Central memory CD8-positive, alpha-beta T cell (primary cell): Measurements from ENCODE around the gene ACADS.

Source experiments
- ATAC-seq: fragments of 150-1000 bp; cut with Tn5 transposase; replicated peaks from 2 replicates; pipeline ENCODE4 v1.10.0; 2022; ENCODE audit warnings: mild to moderate bottlenecking, moderate FRiP score, moderate number of reproducible peaks; ENCODE audit not compliant: poor library complexity, severe bottlenecking; ENCODE audit errors: extremely low read depth
- DNase-seq, 2 donors: peaks; one replicate each; pipeline ENCODE4 v3.0.0; 2021; ENCODE audit warnings: low spot score in 2 of 2
- H3K27ac Mint-ChIP-seq: one replicate; pipeline ENCODE4 v1.8.0; 2022; ENCODE audit warnings: low read depth, mild to moderate bottlenecking, moderate library complexity, mixed read lengths
- H3K27me3 Mint-ChIP-seq: one replicate; pipeline ENCODE4 v1.8.0; 2022; ENCODE audit warnings: mixed read lengths
- H3K36me3 Mint-ChIP-seq: one replicate; pipeline ENCODE4 v1.8.0; 2022; ENCODE audit warnings: mild to moderate bottlenecking, moderate library complexity, mixed read lengths; ENCODE audit not compliant: insufficient read depth
- H3K4me1 Mint-ChIP-seq: one replicate; pipeline ENCODE4 v1.8.0; 2022; ENCODE audit warnings: mixed read lengths
- H3K4me3 Mint-ChIP-seq: one replicate; pipeline ENCODE4 v1.8.0; 2022; ENCODE audit warnings: mild to moderate bottlenecking, moderate library complexity, mixed read lengths
- H3K9me3 Mint-ChIP-seq: one replicate; pipeline ENCODE4 v1.8.0; 2022; ENCODE audit warnings: mixed read lengths

ACADS gene

DNA sequence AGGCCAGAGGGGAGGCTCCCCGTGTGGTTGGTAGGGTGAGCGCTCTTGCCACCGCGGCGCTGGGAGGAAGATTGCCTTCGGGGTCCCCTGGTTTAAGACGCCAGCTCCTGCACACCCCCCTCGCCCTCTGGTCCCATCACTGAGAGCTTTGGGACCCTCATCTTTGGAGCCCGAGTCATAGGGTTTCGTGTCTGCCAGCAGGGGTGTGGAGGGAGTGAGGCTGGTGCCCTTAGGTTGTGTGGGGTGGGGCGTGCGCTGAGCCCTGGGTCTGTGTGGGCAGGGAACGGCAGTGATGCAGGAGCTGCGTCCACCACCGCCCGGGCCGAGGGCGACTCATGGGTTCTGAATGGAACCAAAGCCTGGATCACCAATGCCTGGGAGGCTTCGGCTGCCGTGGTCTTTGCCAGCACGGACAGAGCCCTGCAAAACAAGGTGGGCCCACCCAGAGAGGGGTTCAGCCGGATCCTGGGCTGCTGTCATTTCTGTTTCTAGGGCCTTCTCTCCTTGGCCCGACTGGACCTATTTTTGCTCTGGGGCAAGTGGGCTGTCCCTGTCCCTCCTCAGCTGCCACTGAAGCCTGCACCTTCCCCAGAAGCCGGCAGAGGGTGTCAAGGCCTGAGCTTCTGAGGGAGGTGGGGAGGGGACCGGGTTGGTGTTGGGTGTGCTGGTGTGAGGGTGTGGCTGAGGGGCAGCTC lies 12.1 kb downstream of the ACADS start:
- H3K27me3 Mint-ChIP-seq = no peaks in the 10 kb centered on the region
- ATAC-seq = no peak
- peaks cover 5% of the 10 kb centered on the region for H3K4me1 Mint-ChIP-seq
- no peak overlapping the region for H3K4me3 Mint-ChIP-seq
- H3K27ac Mint-ChIP-seq = no peak overlapping the region
- H3K36me3 Mint-ChIP-seq = peaks cover 2% of the 10 kb centered on the region
- H3K9me3 Mint-ChIP-seq = no peaks in the 10 kb centered on the region
- DNase-seq = no peak

DNA sequence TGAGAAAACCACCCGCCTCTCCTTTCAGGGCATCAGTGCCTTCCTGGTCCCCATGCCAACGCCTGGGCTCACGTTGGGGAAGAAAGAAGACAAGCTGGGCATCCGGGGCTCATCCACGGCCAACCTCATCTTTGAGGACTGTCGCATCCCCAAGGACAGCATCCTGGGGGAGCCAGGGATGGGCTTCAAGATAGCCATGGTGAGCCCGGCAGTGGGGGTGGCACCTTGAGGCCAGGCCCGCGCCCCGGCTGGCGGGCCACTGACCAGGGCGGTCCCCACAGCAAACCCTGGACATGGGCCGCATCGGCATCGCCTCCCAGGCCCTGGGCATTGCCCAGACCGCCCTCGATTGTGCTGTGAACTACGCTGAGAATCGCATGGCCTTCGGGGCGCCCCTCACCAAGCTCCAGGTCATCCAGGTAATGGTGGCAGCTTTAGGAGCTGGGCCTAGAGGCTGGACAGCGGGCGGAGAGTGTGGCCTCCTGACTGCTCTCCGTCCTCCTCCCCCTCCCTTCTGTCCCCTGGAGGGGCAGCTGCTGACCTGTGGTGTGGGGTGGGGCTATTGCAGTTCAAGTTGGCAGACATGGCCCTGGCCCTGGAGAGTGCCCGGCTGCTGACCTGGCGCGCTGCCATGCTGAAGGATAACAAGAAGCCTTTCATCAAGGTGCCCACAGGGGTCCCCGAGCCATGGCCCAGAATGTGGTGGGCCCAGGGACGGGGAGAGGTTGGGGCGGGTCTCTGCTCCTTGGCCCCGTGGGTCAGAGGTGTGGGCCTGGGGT lies 12.8 kb downstream of the ACADS start:
- Mint-ChIP-seq H3K4me1 (peaks cover 5% of the 10 kb centered on the region), H3K27me3 (no peaks in the 10 kb centered on the region), H3K27ac (no peak overlapping the region), H3K4me3 (no peak overlapping the region), H3K36me3 (peaks cover under 1% of the 10 kb centered on the region), H3K9me3 (no peaks in the 10 kb centered on the region)
- ATAC-seq (no peak), DNase-seq (no peak)

DNA sequence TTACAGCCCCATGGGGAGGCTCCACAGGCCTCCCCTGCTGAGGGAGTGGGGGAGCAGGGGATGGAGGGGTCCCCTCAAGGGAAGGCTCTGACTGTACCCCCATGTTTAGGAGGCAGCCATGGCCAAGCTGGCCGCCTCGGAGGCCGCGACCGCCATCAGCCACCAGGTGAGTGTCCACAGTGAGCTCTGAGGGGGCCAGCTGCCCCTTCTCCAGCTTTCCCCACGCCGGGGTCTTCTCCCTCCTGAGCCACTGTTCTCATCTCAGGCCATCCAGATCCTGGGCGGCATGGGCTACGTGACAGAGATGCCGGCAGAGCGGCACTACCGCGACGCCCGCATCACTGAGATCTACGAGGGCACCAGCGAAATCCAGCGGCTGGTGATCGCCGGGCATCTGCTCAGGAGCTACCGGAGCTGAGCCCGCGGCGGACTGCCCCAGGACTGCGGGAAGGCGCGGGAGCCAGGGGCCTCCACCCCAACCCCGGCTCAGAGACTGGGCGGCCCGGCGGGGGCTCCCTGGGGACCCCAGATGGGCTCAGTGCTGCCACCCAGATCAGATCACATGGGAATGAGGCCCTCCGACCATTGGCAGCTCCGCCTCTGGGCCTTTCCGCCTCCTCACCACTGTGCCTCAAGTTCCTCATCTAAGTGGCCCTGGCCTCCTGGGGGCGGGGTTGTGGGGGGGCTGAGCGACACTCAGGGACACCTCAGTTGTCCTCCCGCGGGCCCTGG lies 13.6 kb downstream of the ACADS start:
- H3K36me3 Mint-ChIP-seq = no peaks in the 10 kb centered on the region
- H3K27me3 Mint-ChIP-seq = no peaks in the 10 kb centered on the region
- H3K4me1 Mint-ChIP-seq = peaks cover 5% of the 10 kb centered on the region
- H3K27ac Mint-ChIP-seq = no peak overlapping the region
- H3K4me3 Mint-ChIP-seq = no peak overlapping the region
- ATAC-seq = no peak
- no peak for DNase-seq
- no peaks in the 10 kb centered on the region for H3K9me3 Mint-ChIP-seq

DNA sequence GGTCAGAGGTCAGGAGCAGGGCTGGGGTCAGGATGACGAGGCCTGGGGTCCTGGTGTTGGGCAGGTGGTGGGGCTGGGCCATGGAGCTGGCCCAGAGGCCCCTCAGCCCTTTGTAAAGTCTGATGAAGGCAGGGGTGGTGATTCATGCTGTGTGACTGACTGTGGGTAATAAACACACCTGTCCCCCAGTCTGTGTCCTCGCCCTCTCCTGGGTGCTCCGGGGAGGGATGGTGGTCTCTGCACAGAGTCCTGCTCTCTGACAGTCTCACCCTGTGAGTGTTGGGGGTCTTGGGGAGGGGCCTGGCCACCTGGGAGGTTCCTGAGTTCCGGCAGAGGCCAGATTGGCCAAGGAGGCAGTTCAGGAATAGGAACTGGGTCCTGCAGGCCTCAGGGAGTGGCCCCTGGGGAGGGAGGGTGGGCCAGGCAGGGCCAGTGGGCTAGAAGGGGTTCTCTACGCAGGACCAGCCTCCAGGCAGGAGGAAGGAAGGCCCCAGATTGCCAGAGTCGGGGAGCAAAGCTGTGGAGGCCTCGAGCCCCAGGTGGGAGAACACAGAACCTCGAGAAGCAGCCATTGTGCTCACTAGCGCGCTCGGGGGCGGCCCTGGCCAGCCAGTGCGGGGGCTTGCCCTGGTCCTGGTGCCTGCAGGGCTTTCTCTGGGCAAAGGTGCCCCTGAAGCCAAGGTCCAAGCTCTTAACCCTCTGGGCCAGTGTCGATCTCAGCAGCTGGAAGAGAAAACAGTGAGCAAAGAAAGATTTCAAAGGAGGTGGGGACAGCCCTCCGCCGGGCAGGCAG lies 14.4 kb downstream of the ACADS start:
- H3K4me1 Mint-ChIP-seq = peaks cover 5% of the 10 kb centered on the region
- no peak overlapping the region for H3K27ac Mint-ChIP-seq
- H3K36me3 Mint-ChIP-seq = no peaks in the 10 kb centered on the region
- no peaks in the 10 kb centered on the region for H3K27me3 Mint-ChIP-seq
- H3K9me3 Mint-ChIP-seq = no peaks in the 10 kb centered on the region
- no peak overlapping the region for H3K4me3 Mint-ChIP-seq
- DNase-seq = no peak
- ATAC-seq = no peak

DNA sequence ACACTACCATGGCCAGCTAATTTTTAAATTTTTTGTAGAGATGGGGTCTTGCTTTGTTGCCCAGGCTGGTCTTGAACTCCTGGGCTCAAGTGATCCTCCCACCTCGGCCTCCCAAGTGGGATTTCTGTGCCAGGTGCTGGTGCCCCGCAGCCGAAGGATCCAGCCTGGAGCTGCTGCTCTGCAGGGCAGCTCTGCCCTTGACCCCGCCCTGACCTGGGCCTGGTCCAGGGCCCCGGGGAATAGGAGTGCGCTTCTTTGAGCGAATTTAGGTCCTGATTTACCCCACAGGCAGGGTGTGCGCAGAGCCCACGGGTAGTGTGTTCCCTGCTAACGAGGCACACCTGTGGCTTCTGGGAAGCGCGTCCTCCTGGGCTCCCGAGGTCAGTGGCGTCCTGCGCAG lies 15.2 kb downstream of the ACADS start:
- Mint-ChIP-seq H3K4me3 (no peak overlapping the region), H3K27ac (no peak overlapping the region), H3K4me1 (peaks cover 5% of the 10 kb centered on the region), H3K36me3 (no peaks in the 10 kb centered on the region), H3K27me3 (no peaks in the 10 kb centered on the region), H3K9me3 (no peaks in the 10 kb centered on the region)
- ATAC-seq (no peak), DNase-seq (no peak)

DNA sequence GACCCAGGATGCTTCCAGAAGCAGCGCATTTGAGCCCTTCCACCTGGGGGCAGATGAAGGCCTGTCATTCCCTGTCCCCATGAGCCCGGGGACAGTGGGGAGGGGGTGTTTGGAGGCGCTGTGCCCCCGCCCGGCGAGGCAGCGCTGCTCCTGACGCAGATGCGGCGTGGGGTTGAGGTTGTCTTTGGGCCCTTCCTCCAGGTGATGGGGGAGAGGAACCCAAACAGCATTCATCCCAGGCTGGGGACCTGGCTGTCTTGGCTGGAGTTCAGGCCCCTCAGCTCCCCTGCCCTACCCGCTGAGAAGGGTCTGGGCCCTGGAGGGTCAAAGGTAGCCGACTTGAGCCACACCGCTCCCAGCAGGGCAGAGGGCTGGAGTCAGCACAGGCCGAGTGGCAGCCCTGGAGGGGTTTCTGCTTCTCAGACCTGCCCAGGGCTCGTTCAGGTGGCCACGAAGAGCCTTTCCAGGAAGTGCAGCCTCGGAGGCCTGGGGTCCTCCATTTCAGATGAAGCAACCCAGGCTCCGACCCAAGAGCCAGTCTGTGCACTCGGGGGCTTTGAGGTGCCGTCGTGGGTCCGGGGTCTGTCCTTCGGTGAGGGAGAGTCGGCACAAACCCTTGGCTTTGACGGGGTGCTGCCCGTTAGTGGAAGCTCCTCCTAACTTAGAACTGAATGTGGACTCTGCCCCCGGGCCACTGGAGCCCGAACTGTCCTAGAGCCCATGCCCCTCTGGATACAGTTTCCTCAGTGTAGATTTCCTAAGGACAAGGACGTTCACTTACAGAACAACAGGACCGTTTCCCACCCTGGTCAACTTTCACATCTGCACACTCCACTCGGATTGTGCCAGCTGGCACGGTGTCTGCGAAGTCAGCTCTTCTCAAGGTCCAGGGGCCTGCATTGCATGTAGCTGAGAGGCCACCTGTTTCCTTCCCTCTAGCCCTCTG lies 16.1 kb downstream of the ACADS start:
- no peak overlapping the region for H3K4me3 Mint-ChIP-seq
- no peaks in the 10 kb centered on the region for H3K27me3 Mint-ChIP-seq
- no peak for DNase-seq
- no peaks in the 10 kb centered on the region for H3K36me3 Mint-ChIP-seq
- ATAC-seq = no peak
- no peaks in the 10 kb centered on the region for H3K4me1 Mint-ChIP-seq
- H3K9me3 Mint-ChIP-seq = no peaks in the 10 kb centered on the region
- no peak overlapping the region for H3K27ac Mint-ChIP-seq

DNA sequence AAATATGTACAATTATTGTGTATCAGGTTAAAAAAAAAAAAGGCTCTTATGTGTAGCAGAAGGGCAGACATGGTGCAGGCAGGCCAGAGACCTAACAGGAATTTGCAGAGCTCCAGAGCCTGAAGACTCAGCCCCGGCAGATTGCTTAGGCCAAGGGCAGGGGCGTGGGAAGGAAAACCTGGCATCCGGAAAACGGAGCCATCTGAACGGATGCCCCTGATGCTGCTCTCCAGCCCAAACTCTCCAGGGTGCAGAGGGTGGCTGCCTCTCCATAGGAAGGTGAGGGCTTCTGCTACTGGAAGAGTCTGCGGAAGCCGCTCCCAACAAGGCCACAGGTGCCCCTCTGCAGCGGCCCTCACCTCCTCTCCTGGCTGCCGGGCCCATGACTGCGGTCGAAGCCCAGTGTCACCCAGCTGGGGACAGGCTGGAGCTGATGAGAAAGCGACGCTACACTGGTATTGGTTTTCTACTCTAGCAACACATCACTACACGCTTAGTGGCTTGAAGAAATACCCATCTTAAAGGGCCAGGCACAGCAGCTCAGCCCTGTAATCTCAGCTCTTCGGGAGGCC lies 19.4 kb downstream of the ACADS start:
- H3K36me3 Mint-ChIP-seq = no peaks in the 10 kb centered on the region
- ATAC-seq = no peak
- no peak for DNase-seq
- H3K27ac Mint-ChIP-seq = no peak overlapping the region
- H3K4me1 Mint-ChIP-seq = no peaks in the 10 kb centered on the region
- no peaks in the 10 kb centered on the region for H3K9me3 Mint-ChIP-seq
- H3K4me3 Mint-ChIP-seq = no peak overlapping the region
- H3K27me3 Mint-ChIP-seq = no peaks in the 10 kb centered on the region

DNA sequence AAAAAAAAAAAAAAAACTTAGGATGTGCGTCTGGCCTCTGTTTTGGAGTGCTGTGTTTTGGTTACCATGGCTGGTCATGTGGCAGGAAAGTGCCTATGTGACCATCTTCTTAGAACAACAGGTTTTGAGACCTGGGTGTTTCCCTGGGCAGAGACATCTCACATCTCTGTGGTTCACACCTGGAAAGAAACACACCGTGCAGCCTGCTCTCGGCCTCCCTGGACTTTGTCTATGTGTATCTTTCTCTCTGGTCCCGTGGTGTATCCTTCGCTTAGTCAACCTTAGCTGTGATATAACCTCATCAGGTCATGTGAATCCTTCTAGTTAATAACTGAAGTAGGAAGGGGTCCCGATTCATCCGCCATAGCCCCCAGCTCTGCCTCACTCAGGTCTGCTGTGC lies 22.6 kb downstream of the ACADS start:
- peaks cover 15% of the 10 kb centered on the region for H3K27me3 Mint-ChIP-seq
- DNase-seq (no peak), ATAC-seq (no peak)
- H3K4me3 Mint-ChIP-seq = no peak overlapping the region
- no peaks in the 10 kb centered on the region for H3K4me1 Mint-ChIP-seq
- no peaks in the 10 kb centered on the region for H3K36me3 Mint-ChIP-seq
- no peaks in the 10 kb centered on the region for H3K9me3 Mint-ChIP-seq
- H3K27ac Mint-ChIP-seq = no peak overlapping the region

DNA sequence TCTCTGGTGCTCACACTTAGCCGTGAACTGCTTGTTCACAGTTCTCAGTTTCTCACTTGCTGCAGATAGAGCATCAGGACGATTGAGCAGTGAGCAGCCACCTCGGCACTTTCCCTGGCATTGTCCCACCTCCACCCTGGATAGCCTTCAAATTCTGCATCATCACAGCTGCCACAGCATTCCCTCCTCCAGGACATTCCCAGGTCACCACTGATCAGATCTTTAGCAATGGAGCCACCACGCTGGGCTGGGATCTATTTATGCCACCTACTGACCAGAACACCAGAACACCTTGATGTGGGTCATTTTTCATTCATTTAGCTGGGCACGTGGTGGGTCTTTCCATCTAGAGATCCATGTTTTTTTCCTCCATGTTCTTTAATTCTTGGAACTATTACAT lies 23.6 kb downstream of the ACADS start:
- Mint-ChIP-seq H3K4me1 (no peaks in the 10 kb centered on the region), H3K27ac (no peak overlapping the region), H3K4me3 (no peak overlapping the region), H3K36me3 (no peaks in the 10 kb centered on the region), H3K27me3 (peaks cover 15% of the 10 kb centered on the region), H3K9me3 (no peaks in the 10 kb centered on the region)
- DNase-seq = no peak
- no peak for ATAC-seq

DNA sequence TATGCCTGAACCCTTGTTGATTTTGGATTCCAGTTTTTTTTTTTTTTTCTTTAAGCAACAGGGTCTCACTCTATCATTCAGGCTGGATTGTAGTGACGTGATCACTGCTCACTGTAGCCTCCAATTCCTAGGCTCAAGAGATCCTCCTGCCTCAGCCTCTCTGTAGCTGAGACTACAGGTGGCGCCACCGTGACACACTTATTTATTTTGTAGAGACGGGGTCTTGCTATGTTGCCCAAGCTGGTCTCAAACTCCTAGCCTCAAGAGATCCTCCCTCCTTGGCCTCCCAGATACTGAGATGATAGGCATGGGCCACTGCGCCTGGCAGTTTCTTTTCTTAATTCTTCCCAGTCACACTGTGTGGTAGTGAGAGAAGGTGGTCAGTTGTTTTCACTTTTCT lies 25.2 kb downstream of the ACADS start:
- DNase-seq = no peak
- peaks cover 25% of the 10 kb centered on the region for H3K27me3 Mint-ChIP-seq
- no peak overlapping the region for H3K4me3 Mint-ChIP-seq
- H3K27ac Mint-ChIP-seq = no peak overlapping the region
- no peak for ATAC-seq
- peaks cover 6% of the 10 kb centered on the region for H3K9me3 Mint-ChIP-seq
- H3K4me1 Mint-ChIP-seq = no peaks in the 10 kb centered on the region
- no peaks in the 10 kb centered on the region for H3K36me3 Mint-ChIP-seq

DNA sequence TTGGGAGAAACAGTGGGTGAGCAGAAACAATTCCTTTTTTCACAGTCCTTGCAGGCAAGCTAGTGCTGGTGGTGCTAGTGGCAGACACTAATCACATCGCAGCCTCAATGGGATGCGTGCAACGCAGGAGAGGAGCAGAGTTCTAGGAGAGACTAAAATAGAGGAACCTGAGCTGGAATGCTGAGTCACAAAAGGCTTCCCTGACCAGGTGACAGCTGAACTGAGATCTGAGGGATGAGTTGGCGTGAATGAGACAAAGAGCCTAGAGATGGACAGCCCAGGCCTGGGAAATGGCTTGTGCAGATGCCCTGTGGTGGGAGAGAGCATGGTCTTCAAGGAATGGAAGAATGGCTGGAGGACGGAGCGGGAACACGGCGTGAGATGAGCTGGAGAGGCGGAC lies 25.8 kb downstream of the ACADS start:
- Mint-ChIP-seq H3K4me1 (no peaks in the 10 kb centered on the region), H3K27me3 (peaks cover 25% of the 10 kb centered on the region), H3K27ac (no peak overlapping the region), H3K36me3 (no peaks in the 10 kb centered on the region), H3K4me3 (no peak overlapping the region), H3K9me3 (peaks cover 6% of the 10 kb centered on the region)
- no peak for DNase-seq
- ATAC-seq = no peak
